ENCODE results near the gene SLC22A17. TPM values are rescaled to one million over a fixed set of nuclear protein-coding genes. Genes with fewer than 3 reads are reported as not detected.
"Not testable (repeated sequence)": the region's sequence is repeated elsewhere in the genome, so short reads cannot be mapped to it uniquely, and the experiment has no call there.

The SLC22A17 gene
- polyA plus RNA-seq, 3 donors from 2014 or later: 0.18 TPM; not detected in 2

DNA sequence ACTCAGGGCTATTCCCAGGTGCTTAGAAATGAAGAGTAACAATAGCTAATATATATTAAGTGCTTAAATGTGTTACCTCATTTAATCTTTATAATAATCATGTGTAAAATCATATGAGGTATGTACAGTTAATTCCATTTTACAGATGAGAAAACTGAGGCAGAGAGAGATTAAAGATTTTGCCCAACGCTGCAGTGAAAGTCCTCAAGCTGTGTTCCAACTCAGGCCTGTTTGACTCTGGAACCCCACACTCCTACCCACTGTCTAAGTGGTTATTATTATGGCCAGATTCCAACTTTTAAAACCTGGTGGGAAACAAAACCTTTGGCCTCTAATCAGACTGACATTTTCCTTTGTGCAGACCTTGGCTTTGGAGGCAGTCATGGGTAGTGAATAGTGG lies 34.3 kb upstream of the SLC22A17 start:
- peaks cover 0 to 13% (median 2%) of the 10 kb centered on the region in 3 donors for H3K27me3 Mint-ChIP-seq (ENCODE audit: low read depth in 3 of 3)
- no peaks in the 10 kb centered on the region for H3K36me3 Mint-ChIP-seq

DNA sequence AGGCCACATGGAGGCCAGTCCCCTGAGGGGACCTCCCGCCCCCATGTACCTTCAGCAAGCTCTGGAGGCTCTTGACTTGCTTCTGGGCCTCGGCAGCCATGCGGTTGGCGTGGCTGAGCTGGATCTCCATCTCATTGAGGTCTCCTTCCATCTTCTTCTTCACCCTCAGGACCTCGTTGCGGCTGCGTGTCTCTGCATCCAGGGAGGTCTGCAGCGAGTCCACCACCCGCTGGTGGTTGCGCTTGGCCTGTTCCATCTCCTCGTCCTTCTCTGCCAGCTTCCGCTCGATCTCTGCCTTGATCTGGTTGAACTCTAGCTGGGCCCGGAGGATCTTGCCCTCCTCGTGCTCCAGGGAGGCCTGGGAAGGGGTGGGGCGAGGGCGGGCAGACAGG lies 33.6 kb upstream of the SLC22A17 start:
- not testable (repeated sequence) for H3K9me3 Mint-ChIP-seq, H3K27ac Mint-ChIP-seq, H3K4me3 Mint-ChIP-seq, DNase-seq, H3K36me3 Mint-ChIP-seq, H3K4me1 Mint-ChIP-seq
- peaks cover 2 to 15% (median 4%) of the 10 kb centered on the region in 3 donors for H3K27me3 Mint-ChIP-seq (ENCODE audit: low read depth in 3 of 3)

More for the DNA sequence above, 34.3 kb upstream of the SLC22A17 start:
- no peak for DNase-seq
- Mint-ChIP-seq H3K9me3 (no peaks in the 10 kb centered on the region), H3K4me3 (no peak overlapping the region), H3K4me1 (no peaks in the 10 kb centered on the region), H3K27ac (no peak overlapping the region)

DNA sequence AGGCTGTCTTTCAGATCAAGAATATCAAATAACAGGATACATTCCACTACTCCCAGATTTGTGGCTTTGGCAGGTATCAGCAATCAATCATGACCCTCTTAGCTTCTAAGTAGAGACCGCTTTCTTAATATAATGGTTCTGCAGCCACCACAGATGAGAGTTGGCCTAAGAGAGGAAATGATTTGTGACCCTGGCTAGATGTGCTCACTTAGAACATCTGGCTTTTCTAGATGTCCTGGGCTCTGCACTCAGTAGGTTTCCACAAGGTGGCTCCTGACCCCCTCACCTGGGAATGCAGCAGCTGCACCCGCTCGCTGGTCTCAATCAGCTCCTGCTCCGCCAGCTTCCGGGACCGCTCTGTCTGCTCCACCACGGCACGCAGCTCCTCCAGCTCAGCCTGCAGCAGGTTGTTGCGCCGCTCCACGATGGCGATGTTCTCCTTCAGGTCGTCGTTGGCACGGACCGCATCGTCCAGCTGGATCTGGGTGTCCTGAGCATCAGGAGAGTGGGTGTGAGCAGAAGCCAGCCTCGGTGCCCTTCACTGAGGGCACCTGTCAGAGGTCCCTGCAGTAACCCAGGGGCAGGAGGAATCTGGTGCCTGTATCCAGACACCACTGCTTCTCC lies 33.1 kb upstream of the SLC22A17 start:
- peaks cover 2 to 16% (median 4%) of the 10 kb centered on the region in 3 donors for H3K27me3 Mint-ChIP-seq (ENCODE audit: low read depth in 3 of 3)

DNA sequence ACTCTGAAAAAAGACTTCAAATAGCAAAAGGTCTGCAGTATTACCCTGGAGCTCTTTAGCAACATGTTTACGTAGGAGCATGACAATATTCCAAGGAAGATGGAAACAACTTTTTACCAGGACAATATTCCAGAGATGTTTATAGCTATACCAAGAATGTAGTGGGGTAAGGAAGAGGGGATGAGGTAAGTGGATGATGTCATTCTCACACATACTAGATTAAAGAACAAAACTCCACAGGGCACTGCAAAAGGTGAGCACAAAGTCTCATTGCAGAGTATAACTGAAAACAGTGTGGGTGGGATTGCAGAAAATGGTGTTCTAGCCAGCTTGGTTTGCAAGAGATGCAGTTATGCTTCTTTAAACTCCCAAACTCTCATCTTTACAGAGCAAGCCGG lies 32.6 kb upstream of the SLC22A17 start:
- Mint-ChIP-seq H3K27me3 (ENCODE audit: low read depth in 3 of 3) (peaks cover 2 to 15% (median 4%) of the 10 kb centered on the region in 3 donors), H3K27ac (no peak overlapping the region), H3K4me1 (no peaks in the 10 kb centered on the region), H3K9me3 (no peaks in the 10 kb centered on the region), H3K36me3 (no peaks in the 10 kb centered on the region), H3K4me3 (no peak overlapping the region)
- DNase-seq: no peak

More for the DNA sequence above, 33.1 kb upstream of the SLC22A17 start:
- no peaks in the 10 kb centered on the region for H3K9me3 Mint-ChIP-seq
- no peak overlapping the region for H3K27ac Mint-ChIP-seq
- no peaks in the 10 kb centered on the region for H3K36me3 Mint-ChIP-seq
- no peaks in the 10 kb centered on the region for H3K4me1 Mint-ChIP-seq
- DNase-seq: no peak
- no peak overlapping the region for H3K4me3 Mint-ChIP-seq

DNA sequence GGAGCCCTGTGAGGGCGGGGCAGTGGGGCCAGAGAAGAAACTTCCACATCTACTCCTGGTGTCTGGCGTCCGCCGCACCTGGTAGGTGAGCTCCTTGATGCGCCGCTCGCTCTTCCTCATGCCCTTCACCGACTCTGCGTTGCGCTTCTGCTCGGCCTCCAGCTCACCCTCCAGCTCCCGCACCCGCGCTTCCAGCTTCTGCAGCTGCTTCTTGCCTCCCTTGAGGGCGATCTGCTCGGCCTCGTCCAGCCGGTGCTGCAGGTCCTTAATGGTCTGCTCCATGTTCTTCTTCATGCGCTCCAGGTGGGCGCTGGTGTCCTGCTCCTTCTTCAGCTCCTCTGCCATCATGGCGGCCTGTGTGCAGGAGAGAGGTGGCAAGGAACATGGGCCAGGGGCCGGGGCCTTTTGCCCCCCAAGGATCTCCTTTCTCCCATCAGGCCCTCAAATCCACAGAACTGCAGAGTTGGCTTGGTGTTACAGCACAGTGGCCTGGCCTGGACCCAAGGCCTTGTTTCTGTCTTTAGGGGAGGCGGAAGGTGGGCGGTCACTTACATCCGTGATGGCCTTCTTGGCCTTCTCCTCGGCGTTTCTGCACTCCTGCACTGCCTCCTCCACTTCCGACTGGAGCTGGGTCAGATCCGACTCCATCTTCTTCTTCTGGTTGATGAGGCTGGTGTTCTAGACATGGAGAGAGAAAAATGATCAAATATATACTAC lies 31.8 kb upstream of the SLC22A17 start:
- no peak for DNase-seq
- Mint-ChIP-seq H3K4me1 (no peaks in the 10 kb centered on the region), H3K36me3 (no peaks in the 10 kb centered on the region), H3K27ac (no peak overlapping the region), H3K4me3 (no peak overlapping the region), H3K27me3 (ENCODE audit: low read depth in 3 of 3) (peaks cover 2 to 14% (median 4%) of the 10 kb centered on the region in 3 donors), H3K9me3 (no peaks in the 10 kb centered on the region)

DNA sequence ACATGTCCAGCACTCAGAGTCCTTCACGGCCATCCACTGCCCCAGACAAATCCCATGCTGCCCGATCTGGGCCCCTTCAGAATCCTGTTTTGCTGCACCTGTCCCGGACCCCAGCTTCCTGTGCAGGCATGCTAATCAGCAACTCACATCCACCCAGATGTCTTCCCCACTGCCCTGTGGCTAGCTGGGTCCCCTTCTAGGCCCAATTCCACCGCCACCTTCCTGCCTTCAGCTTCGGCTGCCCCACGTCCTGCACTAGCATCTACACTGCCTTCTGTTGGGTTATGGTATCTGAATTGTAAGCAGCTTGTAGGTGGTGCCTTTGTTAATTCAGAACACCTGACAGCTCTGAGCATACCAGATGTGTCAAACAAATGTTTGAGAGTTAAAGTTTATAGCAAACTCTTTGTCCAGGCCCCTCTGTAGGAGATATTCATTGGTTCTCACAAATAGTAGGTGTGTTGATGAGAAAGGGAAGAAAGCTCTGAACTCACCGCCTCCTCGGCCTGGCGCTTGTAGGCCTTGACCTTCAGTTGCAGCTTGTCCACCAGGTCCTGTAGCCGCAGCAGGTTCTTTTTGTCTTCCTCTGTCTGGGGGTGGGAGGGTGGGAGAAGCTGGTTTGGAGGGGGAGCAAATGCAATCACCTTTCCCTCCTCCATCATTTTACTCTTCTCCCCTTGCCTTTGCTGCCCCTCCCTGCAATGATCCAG lies 30.2 kb upstream of the SLC22A17 start:
- Mint-ChIP-seq H3K27ac (no peak overlapping the region), H3K4me3 (no peak overlapping the region), H3K27me3 (ENCODE audit: low read depth in 3 of 3) (peaks cover 2 to 17% (median 4%) of the 10 kb centered on the region in 3 donors), H3K4me1 (no peaks in the 10 kb centered on the region), H3K9me3 (no peaks in the 10 kb centered on the region), H3K36me3 (no peaks in the 10 kb centered on the region)
- DNase-seq: no peak

DNA sequence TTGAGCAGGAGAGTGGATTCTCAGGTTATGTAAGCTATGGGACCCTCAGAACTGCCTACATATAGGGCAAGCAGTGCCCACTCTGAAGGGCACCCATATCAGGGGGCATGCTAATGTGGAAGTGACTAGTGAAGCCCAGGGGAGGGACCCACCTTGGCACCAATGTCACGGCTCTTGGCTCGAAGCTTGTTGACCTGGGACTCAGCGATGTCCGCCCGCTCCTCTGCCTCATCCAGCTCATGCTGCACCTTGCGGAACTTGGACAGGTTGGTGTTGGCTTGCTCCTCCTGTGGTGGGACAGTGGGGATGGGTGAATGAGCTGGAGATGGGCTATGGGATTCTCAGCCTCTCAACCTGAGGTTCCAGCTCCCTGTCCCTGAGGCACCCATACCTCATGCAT lies 29.6 kb upstream of the SLC22A17 start:
- no peaks in the 10 kb centered on the region for H3K4me1 Mint-ChIP-seq
- H3K27me3 Mint-ChIP-seq (ENCODE audit: low read depth in 3 of 3): peaks cover 2 to 13% (median 4%) of the 10 kb centered on the region in 3 donors
- no peak overlapping the region for H3K4me3 Mint-ChIP-seq
- no peaks in the 10 kb centered on the region for H3K9me3 Mint-ChIP-seq
- H3K27ac Mint-ChIP-seq: no peak overlapping the region
- DNase-seq: no peak
- no peaks in the 10 kb centered on the region for H3K36me3 Mint-ChIP-seq

DNA sequence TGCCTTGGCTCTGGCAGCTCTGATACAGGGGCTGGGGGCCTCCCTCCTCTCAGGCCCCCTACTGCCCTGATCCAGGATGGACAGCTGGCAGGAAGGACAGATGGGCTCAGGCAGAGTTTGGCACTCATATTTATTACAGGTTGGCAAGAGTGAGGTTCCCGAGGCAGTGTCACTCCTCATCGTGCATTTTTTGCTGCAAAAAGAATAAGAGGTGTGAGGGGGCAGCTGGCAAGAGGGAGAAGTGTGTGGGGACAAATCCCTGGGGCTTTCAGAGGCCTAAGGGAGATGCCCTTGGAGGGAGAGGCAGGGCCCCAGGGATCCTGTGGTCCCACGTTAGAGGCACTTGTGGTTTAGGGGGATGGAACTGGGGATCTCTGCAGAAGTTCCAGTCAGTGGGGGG lies 29.2 kb upstream of the SLC22A17 start:
- Mint-ChIP-seq H3K4me3 (no peak overlapping the region), H3K36me3 (no peaks in the 10 kb centered on the region), H3K4me1 (no peaks in the 10 kb centered on the region), H3K27me3 (ENCODE audit: low read depth in 3 of 3) (peaks cover 2 to 13% (median 4%) of the 10 kb centered on the region in 3 donors), H3K27ac (no peak overlapping the region), H3K9me3 (no peaks in the 10 kb centered on the region)
- no peak for DNase-seq

DNA sequence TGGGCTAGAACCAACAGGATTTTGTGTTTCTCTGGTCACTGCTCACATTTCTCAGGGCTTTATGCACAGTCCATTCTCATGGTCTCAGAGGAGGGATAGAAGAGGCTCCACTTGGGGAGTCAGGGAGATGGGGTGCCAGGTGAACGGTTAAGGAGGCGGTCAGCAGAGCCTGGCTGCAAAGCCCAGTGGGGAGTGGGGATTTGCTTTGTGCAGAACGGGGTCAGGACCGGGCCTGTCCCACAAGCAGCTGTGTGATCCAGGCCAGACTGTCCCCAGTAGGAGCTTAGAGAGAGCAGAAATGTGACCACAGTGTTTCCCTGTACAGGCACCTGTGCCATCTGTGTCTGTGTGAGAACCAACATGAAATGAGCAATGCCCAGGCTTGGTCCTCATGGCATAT lies 28.3 kb upstream of the SLC22A17 start:
- Mint-ChIP-seq H3K27me3 (ENCODE audit: low read depth in 3 of 3) (peaks cover 2 to 13% (median 4%) of the 10 kb centered on the region in 3 donors), H3K36me3 (no peaks in the 10 kb centered on the region), H3K4me3 (no peak overlapping the region), H3K4me1 (no peaks in the 10 kb centered on the region), H3K27ac (no peak overlapping the region), H3K9me3 (no peaks in the 10 kb centered on the region)
- no peak for DNase-seq

DNA sequence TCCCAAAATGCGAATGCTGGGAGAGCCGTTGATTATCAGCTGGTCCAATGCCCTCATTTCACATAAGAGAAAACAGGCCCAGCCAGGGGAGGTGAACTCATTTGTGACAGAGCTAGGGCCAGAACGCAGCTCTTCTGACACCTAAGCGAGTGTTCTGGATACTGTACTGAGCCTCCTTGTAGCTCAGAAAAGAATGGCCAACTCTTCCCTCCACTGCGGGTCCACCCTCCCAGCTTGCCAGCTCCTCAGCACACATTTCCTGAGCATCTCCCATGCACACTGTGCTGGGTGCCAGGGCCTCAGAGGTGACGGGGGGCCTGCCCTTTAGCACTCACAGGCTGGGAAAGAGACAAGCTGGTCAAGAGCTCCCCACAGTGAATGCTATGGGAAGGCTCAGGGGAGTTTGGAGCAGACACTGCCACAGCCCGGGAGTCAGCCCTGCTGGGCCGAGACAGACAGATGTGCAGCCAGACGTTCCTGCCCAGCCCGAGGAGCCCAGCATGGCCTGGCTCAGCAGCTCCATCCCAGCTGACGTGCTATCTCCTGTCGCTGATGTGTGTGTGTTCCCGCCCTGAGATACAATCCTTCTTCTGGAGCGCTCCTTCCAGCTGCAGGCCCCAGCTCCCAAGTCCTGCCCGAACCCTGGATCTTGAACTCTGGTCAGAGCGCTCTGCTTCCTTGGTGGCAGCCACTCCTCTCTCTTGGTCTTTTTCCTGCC lies 27.7 kb upstream of the SLC22A17 start:
- H3K9me3 Mint-ChIP-seq: no peaks in the 10 kb centered on the region
- H3K36me3 Mint-ChIP-seq: no peaks in the 10 kb centered on the region
- no peak overlapping the region for H3K27ac Mint-ChIP-seq

DNA sequence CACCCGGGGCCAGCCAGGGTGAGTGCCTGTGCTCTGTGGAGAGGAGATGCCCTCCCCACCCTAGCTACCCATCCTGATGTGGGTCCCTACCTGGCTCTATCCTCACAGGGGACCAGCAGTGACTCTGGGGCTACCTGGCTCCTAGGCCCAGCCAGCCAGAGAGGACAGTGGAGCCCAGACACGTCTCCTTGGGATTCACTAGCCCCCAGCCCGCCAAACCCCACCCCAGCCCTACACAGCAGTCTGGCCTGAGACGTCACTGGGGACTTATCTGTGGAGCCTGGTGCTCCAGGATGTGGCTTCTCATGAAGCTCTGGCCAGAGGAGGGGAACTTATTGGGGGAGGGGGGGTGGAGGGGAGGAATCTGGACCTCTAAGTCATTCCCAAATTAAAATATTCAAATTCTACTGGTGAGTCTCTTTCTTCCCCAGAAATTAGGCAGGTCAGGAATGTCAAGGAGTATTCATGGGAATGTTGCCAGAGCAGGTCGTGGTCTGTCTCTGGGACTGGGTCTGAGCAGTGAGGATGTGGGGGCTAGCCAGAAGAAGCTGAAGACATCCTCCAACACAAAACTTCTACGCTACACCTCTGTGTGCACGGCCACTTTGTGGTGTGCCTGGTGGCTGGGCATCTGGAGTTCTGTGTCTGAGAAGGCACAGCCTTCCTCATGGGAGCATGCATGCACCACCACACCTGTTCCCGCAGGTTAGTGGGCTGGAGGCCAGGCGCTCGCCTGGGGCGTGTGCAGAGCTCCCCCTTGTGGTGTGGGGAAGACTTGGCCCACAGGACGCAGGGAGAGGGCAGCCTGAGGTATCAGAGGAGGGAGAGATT lies 26.9 kb upstream of the SLC22A17 start:
- Mint-ChIP-seq H3K9me3 (no peaks in the 10 kb centered on the region), H3K4me3 (no peak overlapping the region), H3K36me3 (no peaks in the 10 kb centered on the region), H3K4me1 (no peaks in the 10 kb centered on the region), H3K27me3 (ENCODE audit: low read depth in 3 of 3) (peaks cover 2 to 13% (median 4%) of the 10 kb centered on the region in 3 donors), H3K27ac (no peak overlapping the region)
- peak; percentile 29 to 51 (median 44) for DNase-seq

More for the DNA sequence above, 27.7 kb upstream of the SLC22A17 start:
- DNase-seq: no peak
- Mint-ChIP-seq H3K27me3 (ENCODE audit: low read depth in 3 of 3) (peaks cover 2 to 13% (median 4%) of the 10 kb centered on the region in 3 donors), H3K4me3 (no peak overlapping the region), H3K4me1 (no peaks in the 10 kb centered on the region)

DNA sequence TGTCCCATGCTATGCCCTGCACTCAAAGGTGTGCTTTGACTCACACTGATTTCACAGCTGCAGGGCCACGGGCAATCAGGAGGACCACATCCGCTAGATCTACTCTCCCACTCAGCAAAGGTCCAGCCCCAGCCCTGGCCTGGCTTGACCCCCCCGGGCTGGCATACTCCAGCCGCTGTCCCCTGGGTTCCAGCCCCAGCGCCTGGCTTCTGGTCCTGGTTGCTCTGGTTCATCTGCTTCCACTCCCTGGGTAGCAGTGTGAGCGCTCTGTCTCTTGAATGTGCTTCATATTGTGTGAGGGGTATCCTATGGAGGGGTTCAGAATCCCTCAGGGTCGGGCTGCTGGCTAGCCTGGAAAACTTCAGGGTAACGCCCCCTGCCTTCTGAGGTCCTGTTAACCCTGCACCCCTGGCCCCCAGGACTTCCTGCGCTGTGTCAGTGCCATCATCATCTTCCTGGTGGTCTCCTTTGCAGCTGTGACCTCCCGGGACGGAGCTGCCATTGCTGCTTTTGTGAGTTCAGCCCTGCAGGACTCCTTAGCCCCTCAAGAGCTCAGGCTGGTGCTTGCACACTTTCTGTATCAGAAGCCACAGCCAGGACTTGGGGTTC lies 26.0 kb upstream of the SLC22A17 start:
- no peak overlapping the region for H3K27ac Mint-ChIP-seq

More for the DNA sequence above, 26.0 kb upstream of the SLC22A17 start:
- Mint-ChIP-seq H3K4me1 (no peaks in the 10 kb centered on the region), H3K27me3 (ENCODE audit: low read depth in 3 of 3) (peaks cover 1 to 13% (median 2%) of the 10 kb centered on the region in 3 donors), H3K4me3 (no peak overlapping the region), H3K36me3 (no peaks in the 10 kb centered on the region), H3K9me3 (no peaks in the 10 kb centered on the region)
- no peak for DNase-seq

Data from immature natural killer cell (primary cell).